GM06990 (cell line): ENCODE measurements around the gene DNAI1.

Source experiments
- DNase-seq: peaks from one replicate; pipeline ENCODE4 v3.0.0-alpha.2; 2011; ENCODE audit not compliant: insufficient read length; ENCODE audit errors: extremely low read depth
- H3K27me3 ChIP-seq: replicated peaks from 2 replicates; pipeline ENCODE4 v1.6.0; 2011; ENCODE audit warnings: low read length; ENCODE audit not compliant: control insufficient read depth, insufficient read depth
- H3K36me3 ChIP-seq: 2 replicates; pipeline ENCODE4 v1.5.1; 2011; ENCODE audit warnings: low read length; ENCODE audit not compliant: control insufficient read depth, insufficient read depth
- H3K4me3 ChIP-seq: replicated peaks from 2 replicates; pipeline ENCODE4 v1.5.1; 2011; ENCODE audit warnings: low read depth, mild to moderate bottlenecking, control low read depth, low read length
- TF ChIP-seq, protein P1 (sequence below): IDR thresholded peaks from 2 replicates; pipeline ENCODE4 v1.5.1; 2011; ENCODE audit warnings: low read length, control low read depth, mild to moderate bottlenecking, inconsistent platforms; ENCODE audit not compliant: insufficient read depth, poor library complexity, severe bottlenecking

Gene DNAI1

DNA sequence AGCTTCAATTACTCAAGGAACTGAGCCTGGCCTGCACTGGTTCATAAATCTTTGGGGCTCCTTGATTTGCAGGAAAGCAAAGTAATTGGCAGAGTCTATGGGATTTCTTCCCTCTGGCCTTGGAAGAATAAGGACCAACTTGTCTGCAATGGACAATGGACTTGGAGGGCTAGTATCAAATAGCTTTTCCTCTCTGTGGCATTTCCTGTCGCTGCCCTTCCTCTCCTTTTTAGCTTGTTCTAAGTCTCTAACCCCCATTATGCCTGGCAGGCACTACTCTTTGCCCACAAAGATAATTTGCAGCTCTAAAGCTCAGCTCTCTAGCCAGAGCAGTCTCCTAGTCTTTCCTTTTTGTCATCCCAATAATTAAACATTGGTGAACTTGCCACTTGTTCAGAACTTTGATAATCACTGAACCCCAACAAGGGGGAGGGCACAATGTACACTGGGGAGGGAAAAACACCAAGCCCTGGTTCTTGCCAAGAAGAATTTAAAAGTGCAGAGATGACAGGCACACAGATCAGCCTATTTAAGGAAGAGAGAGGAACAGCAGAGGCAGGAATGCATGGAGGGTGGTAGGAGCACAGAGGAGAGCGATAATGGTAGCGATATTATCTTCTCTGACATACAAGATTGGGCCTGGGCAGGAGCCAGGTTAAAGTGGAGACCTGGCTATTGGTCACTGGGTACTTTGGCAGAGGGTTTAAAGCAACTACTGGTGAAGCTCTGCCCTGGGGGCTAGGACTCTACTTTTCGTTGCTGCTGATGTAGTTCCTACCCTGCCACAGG is 38.7 kb upstream of the DNAI1 start:
- no peak for DNase-seq
- Histone ChIP-seq H3K36me3 (no peaks in the 10 kb centered on the region), H3K4me3 (no peak overlapping the region), H3K27me3 (no peaks in the 10 kb centered on the region; the same call in none of the 2 replicates)
- TF ChIP-seq, protein P1, sequence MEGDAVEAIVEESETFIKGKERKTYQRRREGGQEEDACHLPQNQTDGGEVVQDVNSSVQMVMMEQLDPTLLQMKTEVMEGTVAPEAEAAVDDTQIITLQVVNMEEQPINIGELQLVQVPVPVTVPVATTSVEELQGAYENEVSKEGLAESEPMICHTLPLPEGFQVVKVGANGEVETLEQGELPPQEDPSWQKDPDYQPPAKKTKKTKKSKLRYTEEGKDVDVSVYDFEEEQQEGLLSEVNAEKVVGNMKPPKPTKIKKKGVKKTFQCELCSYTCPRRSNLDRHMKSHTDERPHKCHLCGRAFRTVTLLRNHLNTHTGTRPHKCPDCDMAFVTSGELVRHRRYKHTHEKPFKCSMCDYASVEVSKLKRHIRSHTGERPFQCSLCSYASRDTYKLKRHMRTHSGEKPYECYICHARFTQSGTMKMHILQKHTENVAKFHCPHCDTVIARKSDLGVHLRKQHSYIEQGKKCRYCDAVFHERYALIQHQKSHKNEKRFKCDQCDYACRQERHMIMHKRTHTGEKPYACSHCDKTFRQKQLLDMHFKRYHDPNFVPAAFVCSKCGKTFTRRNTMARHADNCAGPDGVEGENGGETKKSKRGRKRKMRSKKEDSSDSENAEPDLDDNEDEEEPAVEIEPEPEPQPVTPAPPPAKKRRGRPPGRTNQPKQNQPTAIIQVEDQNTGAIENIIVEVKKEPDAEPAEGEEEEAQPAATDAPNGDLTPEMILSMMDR = no peak

DNA sequence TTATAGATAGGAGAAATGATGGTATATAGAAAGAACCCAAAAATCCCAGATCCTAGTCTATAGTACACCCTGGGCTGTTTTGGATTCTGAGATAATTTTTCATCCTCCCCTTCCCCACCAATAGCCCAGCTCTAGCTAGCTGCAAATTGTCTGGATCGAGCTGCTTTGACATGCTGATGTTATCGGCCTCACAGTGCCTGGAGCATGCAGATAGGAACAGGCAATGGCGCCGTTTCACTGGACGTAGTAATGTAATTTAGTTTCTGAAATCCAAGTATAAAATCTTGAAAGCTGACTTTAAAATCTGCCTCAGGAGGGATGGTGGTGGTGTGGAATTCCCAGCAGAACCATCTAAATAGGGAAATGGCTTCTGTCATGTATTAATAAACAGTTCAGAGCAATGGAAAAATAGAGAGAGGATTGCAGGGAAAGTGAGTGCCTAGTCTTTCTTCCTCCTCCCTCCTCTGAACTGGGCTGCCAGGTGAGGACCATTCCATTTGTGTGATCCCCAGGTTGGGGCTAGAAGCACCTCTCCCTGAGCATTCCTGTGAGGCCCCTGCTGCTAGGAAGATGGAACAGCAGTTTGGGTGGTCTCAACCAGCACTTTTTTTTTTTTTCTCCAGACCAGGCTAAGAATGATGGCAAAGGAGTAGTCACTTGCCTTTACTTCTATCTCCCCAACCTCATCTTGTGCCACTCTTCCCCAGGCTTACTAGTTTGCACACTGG is 32.1 kb upstream of the DNAI1 start:
- TF ChIP-seq, protein P1 = no peak
- DNase-seq = no peak
- H3K4me3 ChIP-seq = no peak overlapping the region
- H3K36me3 ChIP-seq = no peaks in the 10 kb centered on the region
- no peaks in the 10 kb centered on the region; the same call in none of the 2 replicates for H3K27me3 ChIP-seq

DNA sequence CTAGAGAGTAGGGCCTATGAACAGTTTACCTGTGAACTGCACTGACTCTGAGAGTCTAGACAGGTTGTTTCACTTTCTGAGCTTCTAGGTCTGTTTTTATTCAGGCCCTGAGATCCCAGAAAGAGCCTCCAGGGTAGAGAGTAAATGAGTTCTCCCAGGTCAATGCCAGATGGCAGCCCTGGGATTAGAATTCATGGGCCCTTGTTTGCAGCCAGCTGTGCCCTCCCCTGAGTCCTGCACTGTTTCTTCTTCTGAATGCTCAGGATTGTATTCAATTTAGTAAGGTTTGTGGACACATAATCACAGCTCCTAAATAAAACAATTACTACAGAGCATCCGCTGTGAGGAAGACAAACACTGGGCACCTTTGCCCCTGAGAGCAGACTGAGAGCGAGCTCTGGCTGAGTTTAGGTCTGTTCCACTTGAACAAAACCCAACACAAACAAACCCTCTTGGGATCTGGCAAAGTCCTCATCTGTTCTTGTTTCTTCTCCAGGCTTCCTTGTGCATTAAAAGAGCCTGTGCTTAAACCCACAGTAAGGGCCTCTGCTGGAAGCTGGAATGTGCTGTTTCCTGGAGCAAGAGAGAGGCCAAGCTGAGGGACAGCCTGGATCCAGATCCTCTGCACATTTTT is 30.2 kb upstream of the DNAI1 start:
- Histone ChIP-seq H3K4me3 (no peak overlapping the region), H3K27me3 (no peaks in the 10 kb centered on the region; the same call in 1 of the 2 replicates), H3K36me3 (no peaks in the 10 kb centered on the region)
- no peak for DNase-seq
- TF ChIP-seq, protein P1 = no peak

DNA sequence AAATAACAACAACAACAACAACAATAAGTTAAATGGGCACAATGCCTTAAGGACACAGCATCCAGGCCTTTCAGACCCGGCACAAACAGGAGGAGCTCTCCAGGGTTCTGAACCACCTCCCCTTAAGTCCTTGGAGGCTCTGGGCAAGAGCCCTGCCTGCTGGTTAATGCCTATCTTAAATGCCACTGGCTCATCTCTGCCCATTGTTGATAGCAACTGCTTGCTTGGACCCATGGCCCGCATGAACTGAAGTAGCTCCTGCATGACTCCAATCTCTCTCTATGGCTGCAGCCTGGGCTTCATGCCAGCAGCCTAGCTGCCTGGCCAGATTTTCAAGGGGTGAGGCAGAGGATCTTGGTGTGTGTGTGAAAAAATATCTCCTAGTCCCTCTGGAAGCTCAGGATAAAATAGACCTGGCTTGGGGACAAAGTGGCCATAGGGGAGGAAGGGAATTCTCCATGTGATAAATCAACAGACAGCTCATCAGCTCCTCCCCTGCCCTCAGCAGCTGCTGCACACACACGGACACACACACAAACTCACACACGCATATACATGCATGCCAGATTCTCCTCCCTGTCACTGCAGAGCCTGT is 27.7 kb upstream of the DNAI1 start:
- Histone ChIP-seq H3K36me3 (no peaks in the 10 kb centered on the region), H3K27me3 (no peaks in the 10 kb centered on the region), H3K4me3 (no peak overlapping the region)
- peak; percentile 5 for DNase-seq
- TF ChIP-seq, protein P1 = no peak

DNA sequence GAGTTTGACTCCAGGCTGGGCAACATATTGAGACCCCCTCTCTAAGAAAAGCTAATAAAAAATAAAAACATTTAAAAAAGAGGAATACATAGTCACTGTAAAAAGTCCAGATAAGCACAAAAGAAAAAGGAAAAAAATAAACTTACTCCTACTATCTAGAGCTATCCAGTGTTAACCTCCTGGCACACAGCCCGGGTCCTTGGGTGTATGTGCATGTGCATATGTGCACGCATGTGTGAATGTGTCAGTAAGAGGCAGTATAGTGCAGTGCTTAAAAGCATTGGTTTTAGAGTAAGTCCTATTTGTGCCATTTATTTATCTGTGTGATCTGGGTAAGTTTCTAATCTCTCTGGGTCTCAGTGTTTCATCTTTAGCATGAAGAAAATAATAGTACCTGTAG is 26.9 kb upstream of the DNAI1 start:
- H3K4me3 ChIP-seq = no peak overlapping the region
- no peaks in the 10 kb centered on the region for H3K27me3 ChIP-seq
- DNase-seq = no peak
- TF ChIP-seq, protein P1 = no peak
- H3K36me3 ChIP-seq = no peaks in the 10 kb centered on the region
